Lower leg skin (tissue), 4 donors: ENCODE results near the gene PDIA6. TPM values are rescaled to one million over a fixed set of nuclear protein-coding genes. Genes with fewer than 3 reads are reported as not detected.

ENCODE experiments used
- DNase-seq, 2 donors: peaks; one replicate each; pipeline ENCODE4 v3.0.0-alpha.2; 2019; ENCODE audit warnings: low spot score in 2 of 2
- H3K4me3 ChIP-seq: fragments of 200-600 bp; sonication (generic); 2 replicates; pipeline ENCODE4 v1.5.1; 2017; ENCODE audit warnings: mild to moderate bottlenecking, low read depth; ENCODE audit not compliant: poor library complexity, severe bottlenecking
- POLR2A ChIP-seq, 2 donors: fragments of 450-650 bp; IDR thresholded peaks; one replicate each; pipeline ENCODE4 v1.6.1; 2016 to 2017; ENCODE audit warnings: antibody characterized with exemption in 2 of 2, mild to moderate bottlenecking in 1 of 2, moderate library complexity in 1 of 2
- WGBS, 2 donors: methylation state at CpG; one replicate each; pipeline ENCODE4 v1.1.5; 2018; 5-methylcytosine and 5-hydroxymethylcytosine counted together
- intact Hi-C: fragments of 100-400 bp; cut with DNase I; formaldehyde crosslinking; loops from one replicate; pipeline ENCODE4 v1.15.0; 2023; ENCODE audit warnings: low total_unique reads
- total RNA-seq, 4 donors: library from RNA; depleted of rRNA; stranded (reverse); fragments of >200 nt; gene quantifications; one replicate each; pipeline ENCODE4 v1.1.0, GENCODE V29; 2016
- TF ChIP-seq, protein P1 (sequence below), 3 donors: fragments of 450-650 bp; IDR thresholded peaks; one replicate each; pipeline ENCODE4 v1.5.1; 2016; ENCODE audit warnings: antibody characterized with exemption in 3 of 3, mild to moderate bottlenecking in 3 of 3, moderate library complexity in 2 of 3

The PDIA6 gene
- total RNA-seq, 4 donors from 2014 or later = 50.5 to 97.7 (median 73.7) TPM

DNA sequence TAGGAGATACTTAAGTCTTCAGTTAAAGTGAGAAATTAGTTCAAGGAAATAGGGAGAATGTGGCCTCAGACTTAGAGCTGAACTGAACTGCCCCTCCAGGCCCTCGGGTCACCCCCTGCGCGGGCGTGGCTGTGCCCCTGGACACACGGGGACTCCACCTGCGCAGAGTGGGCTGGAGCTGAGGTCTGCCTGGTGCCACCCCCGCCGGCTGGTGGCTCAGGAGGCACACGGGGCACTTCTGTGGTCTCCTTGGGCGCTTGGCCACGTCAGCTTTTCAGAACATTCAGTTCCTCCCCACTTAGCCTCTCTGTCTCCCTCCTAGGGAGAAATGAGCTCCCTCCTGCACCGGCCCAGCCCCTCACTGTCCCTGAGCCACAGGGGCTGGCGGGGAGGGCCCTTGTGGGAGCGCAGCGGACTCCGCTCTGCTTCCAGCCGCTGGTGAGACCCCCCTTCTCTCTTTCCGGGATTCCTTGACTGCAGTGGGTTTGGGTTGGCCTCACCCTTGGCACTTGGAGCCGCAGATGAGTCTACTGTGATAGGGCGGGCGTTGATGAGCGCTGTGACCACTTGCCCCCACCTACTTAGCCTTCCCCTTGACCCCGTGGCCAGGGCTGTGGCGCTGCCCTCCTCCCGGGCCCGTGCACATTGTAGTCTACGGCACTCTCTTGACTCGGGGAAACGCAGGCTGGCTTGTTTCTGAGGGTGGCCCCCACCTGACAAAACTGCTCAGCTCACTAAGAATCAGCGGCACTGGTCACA, 18.2 kb upstream of the PDIA6 start:
- H3K4me3 ChIP-seq = no peak overlapping the region
- WGBS, 2 donors = 81 to 87% methylated on average over 27 of the region's 30 CpGs
- TF ChIP-seq POLR2A (IDR thresholded peaks at IDR 0.05) = no peak
- TF ChIP-seq, protein P1, sequence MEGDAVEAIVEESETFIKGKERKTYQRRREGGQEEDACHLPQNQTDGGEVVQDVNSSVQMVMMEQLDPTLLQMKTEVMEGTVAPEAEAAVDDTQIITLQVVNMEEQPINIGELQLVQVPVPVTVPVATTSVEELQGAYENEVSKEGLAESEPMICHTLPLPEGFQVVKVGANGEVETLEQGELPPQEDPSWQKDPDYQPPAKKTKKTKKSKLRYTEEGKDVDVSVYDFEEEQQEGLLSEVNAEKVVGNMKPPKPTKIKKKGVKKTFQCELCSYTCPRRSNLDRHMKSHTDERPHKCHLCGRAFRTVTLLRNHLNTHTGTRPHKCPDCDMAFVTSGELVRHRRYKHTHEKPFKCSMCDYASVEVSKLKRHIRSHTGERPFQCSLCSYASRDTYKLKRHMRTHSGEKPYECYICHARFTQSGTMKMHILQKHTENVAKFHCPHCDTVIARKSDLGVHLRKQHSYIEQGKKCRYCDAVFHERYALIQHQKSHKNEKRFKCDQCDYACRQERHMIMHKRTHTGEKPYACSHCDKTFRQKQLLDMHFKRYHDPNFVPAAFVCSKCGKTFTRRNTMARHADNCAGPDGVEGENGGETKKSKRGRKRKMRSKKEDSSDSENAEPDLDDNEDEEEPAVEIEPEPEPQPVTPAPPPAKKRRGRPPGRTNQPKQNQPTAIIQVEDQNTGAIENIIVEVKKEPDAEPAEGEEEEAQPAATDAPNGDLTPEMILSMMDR (IDR thresholded peaks at IDR 0.05) = no peak
- intact Hi-C loops = loop anchor here (5.0 to 10.0 kb wide), 2 partner anchors 291 to 614 kb away; no protein-coding TSS in a partner anchor
- DNase-seq = no peak

DNA sequence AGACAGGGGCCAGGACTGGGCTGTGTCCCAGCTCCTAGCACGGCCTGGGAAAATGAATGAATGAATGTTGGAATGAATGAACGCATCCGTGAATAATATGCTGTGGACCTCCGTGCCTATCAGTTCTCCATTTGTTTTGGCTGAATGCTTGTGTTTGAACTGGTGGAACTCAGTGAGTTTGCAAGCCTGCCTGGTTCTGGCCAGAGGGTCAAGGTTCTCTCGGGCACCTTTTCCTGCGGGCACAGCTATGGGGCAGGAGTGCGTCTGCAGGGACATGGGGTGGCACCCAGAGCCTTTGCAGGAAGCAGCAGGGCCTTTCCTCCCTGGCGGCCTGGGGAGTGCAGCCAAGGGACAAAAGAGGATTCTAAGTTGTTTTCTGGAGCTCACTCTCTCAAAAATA, 17.6 kb upstream of the PDIA6 start:
- no peak overlapping the region for H3K4me3 ChIP-seq
- intact Hi-C loops = loop anchor here (5.0 to 10.0 kb wide), 2 partner anchors 292 to 615 kb away; no protein-coding TSS in a partner anchor
- no peak for TF ChIP-seq POLR2A (IDR thresholded peaks at IDR 0.05)
- TF ChIP-seq, protein P1 (IDR thresholded peaks at IDR 0.05) = no peak
- 80 to 81% methylated on average over 8 of the region's 8 CpGs for WGBS, 2 donors
- no peak for DNase-seq

DNA sequence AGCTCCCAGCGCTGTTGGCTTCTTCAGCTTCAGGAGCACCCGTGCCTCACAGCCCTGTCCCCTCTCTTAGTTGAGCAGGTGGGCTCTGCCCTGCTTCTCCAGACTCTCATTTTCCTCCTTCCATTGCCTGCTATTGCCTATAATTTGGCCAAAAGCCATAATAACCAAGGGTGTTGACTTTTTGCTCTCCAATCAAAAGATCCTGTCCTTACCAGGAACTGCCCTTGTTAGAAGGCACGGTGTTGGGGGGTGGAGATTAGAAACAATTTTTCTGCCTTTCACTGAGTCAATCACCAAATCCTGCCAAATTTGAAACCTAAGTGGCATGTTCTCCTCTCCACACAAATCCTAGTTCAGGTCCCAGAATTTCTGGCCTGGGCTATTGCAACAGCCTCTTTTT, 16.7 kb upstream of the PDIA6 start:
- no peak for TF ChIP-seq POLR2A (IDR thresholded peaks at IDR 0.05)
- TF ChIP-seq, protein P1 (IDR thresholded peaks at IDR 0.05) = no peak
- no peak overlapping the region for H3K4me3 ChIP-seq
- no peak for DNase-seq
- WGBS, 2 donors = 49 to 60% methylated on average over 3 of the region's 3 CpGs
- intact Hi-C loops = no loop called here

DNA sequence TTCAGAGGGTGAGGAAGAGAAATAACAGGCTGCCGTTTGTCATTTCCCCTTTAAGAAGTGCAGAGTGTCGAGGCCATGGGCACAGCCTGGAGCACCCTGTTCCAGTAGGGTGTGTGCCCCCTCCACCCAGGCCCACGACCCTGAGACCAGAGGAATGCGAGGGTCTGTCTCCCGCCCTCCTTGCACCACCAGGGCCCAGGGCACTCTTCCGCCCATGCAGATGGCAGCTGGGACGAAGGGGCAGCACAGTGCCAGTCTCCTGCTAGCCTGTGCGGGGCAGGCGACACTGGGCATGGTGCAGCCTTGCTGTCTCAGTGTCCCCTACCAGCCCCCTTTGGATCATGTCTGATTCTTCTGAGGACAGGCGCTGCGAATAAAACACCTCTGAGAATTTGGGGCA, 15.8 kb upstream of the PDIA6 start:
- no peak for DNase-seq
- TF ChIP-seq, protein P1 (IDR thresholded peaks at IDR 0.05) = no peak
- TF ChIP-seq POLR2A (IDR thresholded peaks at IDR 0.05) = no peak
- no peak overlapping the region for H3K4me3 ChIP-seq
- intact Hi-C loops = no loop called here
- WGBS, 2 donors = 64 to 72% methylated on average over 8 to 11 of the region's 11 CpGs

DNA sequence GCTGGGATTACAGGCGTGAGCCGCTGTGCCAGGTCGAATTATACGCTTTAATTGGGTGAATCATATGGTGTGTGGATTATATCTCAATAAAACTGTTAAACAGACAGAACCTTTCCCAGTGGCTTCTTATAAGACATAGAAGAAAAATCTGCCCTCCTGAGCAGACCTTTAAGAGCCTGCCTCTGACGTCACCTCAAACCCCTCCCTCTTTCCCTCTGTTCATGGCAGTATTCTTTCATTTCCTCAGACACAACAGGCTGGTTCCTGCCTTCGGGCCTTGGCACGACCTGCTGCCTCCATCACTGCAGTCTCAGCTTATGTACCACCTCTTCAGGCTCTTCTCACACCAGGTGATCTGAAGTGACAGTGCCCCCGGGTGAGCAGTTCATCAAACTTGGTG, 14.0 kb upstream of the PDIA6 start:
- no peak overlapping the region for H3K4me3 ChIP-seq
- intact Hi-C loops = no loop called here
- TF ChIP-seq, protein P1 (IDR thresholded peaks at IDR 0.05) = no peak
- no peak for TF ChIP-seq POLR2A (IDR thresholded peaks at IDR 0.05)
- DNase-seq = no peak
- 75% methylated on average over 8 of the region's 8 CpGs for WGBS, 2 donors
